GM04503 (cell line): ENCODE measurements around the gene SPRY1.

ENCODE experiments used
- DNase-seq: peaks from one replicate; pipeline ENCODE4 v3.0.0-alpha.2; 2012; ENCODE audit warnings: low read depth

The SPRY1 gene

DNA sequence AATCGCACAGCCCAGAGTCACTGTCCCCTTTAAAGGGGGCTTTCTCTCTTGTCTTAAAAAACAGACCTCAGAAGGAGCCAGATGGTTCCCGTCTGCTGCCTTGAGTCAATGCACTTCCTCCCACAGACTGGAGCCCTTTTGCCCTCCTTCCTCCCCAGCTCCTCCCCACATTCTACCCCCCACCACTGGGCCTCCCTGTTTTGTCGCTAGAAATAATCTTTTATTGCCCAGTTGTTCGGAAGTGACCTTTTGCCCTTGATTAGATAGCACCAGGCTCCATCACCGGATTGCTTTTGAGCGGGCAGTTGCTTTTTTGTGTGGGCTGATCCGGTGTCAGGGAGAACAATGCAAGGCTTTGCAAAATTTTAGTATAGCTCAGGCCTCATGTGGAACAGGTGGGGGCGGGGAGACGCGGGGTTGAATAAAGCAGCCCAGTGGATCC lies 47.7 kb downstream of the SPRY1 start:
- no peak for DNase-seq

GRCh38 chr4:123446865-123447474 lies 50.4 kb downstream of the SPRY1 start:
- DNase-seq, result no peak

DNA sequence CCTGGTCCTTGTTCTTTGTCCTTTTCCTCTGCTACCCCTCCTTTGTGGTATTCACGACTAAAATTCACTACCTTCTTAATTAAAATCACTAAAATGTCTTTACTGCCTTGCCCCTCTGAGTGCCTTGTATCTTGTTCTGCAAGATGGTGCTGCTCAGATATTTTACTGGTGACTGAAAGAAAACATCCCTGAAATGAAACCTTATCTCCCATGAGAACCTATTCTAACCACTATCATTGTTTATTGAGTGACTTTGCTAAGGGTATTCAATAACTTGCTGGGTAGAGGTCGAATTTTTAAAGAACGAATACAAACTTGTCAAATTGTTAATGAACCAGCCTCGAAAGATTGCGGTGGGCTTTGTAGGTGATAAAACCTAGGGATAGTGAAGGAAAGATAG lies 52.8 kb downstream of the SPRY1 start:
- no peak for DNase-seq

DNA sequence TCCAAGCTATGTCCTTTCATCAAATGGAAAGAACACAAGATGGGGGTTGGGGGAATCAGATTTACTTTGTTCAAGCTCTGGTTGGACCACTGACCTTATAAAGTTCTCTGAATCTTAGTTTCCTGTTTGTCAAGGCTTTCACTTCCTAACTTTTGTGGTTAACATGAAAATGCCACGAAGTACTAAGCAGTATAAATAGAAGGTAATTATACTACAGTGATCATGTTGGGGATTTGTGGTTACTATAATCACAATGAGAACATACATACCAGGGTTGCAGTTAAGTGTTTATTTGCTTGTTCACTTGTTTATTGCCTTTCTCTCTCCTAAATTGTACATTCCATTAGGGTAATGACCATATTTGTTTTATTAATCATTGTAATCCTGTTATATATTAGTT lies 53.2 kb downstream of the SPRY1 start:
- peak; percentile 11 for DNase-seq

DNA sequence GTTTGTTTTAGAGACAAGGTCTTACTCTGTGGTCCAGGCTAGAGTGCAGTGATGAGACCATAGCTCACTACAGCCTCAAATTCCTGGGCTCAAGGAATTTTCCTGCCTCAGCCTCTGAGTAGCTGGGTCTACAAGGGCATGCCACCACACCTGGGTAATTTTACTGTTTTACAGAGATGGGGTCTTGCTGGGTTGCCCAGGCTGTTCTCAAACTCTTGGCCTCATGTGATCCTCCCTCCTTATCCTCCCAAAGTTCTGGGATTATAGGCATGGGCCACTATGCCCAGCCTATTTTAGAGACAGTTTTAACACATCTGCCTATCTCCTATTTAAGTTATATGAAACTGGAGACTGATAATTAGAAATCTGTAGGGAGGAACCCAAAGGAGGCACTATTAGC lies 53.8 kb downstream of the SPRY1 start:
- DNase-seq, result no peak

DNA sequence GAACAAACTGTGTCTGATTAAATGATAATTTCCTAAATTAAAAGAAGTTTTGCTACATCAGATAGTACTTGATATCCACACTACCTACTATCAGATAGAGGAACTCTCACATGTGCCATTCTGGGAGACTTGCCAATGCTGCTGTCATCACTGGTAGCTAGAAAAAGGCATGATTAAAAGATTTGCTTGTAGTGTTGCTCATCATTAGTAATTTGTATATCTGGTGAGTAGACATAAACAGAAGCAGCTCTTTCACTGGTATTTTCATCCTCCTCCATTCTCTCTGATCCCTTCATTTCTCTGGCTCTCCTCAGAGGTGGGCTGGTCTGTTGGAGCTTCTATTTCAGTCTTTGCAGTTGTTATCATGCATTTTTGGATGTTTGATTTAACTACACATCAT lies 56.0 kb downstream of the SPRY1 start:
- peak; percentile 53 for DNase-seq

- DNase-seq, result no peak
Observed at GRCh38 chr4:123453061-123453680, 56.6 kb downstream of the SPRY1 start.
